Endothelial cell of umbilical vein (primary cell): ENCODE measurements around the gene FARP2. TPM values are rescaled to one million over a fixed set of nuclear protein-coding genes. Genes with fewer than 3 reads are reported as not detected.
A peak's percentile ranks its signal among the peaks of the same experiment; 100 is the strongest.

Experiments used
- BruUV-seq: library from RNA; stranded (reverse); fragments of 400-500 nt; replicated peaks from 2 replicates; lab custom pipeline; 2021; lab: Mats Ljungman, UMichigan
- CTCF ChIA-PET: fragments of 300-600, 350-600 bp; sonication (Branson Sonifier 250); formaldehyde crosslinking; loops from one replicate; lab custom pipeline; 2021; ENCODE audit warnings: antibody characterized with exemption, inconsistent platforms; lab: Charles Lee
- POLR2A ChIA-PET: fragments of 300-600, 350-600 bp; sonication (Branson Sonifier 250); formaldehyde crosslinking; loops from one replicate; lab custom pipeline; 2021; ENCODE audit warnings: antibody characterized with exemption, inconsistent platforms; lab: Charles Lee
- DNase-seq: peaks from one replicate; pipeline ENCODE4 v3.0.0-alpha.2; 2011; ENCODE audit warnings: low read depth, low spot score
- FAIRE-seq: peaks from 2 replicates; lab custom pipeline; 2011; peaks lifted over from hg19 to GRCh38; lab: Jason Lieb, UNC
- H2AFZ ChIP-seq: 2 replicates; pipeline ENCODE4 v1.6.0; 2012; ENCODE audit warnings: low read depth, low read length, control low read depth, inconsistent platforms
- H3K27ac ChIP-seq: 2 replicates; pipeline ENCODE4 v1.5.1; 2011; ENCODE audit warnings: low read depth, mild to moderate bottlenecking, control low read depth, low read length, moderate library complexity; ENCODE audit not compliant: insufficient read depth
- H3K27me3 ChIP-seq, 2 experiments: 2 replicates each; pipeline versions ENCODE4 v1.6.0 to v1.6.1; 2011; ENCODE audit warnings: low read length in 2 of 2, mixed read lengths in 1 of 2; ENCODE audit not compliant: control insufficient read depth in 2 of 2, insufficient read depth in 2 of 2
- H3K36me3 ChIP-seq, 2 experiments: 2 replicates in 1 of 2; 3 replicates in 1 of 2; pipeline ENCODE4 v1.5.1; 2011; ENCODE audit warnings: low read length in 2 of 2, mild to moderate bottlenecking in 1 of 2, moderate library complexity in 1 of 2; ENCODE audit not compliant: control insufficient read depth in 2 of 2, insufficient read depth in 2 of 2; ENCODE audit errors: extremely low read depth in 1 of 2
- H3K4me1 ChIP-seq: 3 replicates; pipeline ENCODE4 v1.5.1; 2011; ENCODE audit warnings: mild to moderate bottlenecking, low read length; ENCODE audit not compliant: control insufficient read depth, insufficient read depth; ENCODE audit errors: extremely low read depth
- H3K4me2 ChIP-seq: 2 replicates; pipeline ENCODE4 v1.6.1; 2011; ENCODE audit warnings: low read length, control low read depth, mixed read lengths; ENCODE audit not compliant: insufficient read depth
- H3K4me3 ChIP-seq, 3 experiments: fragments of 200-600 bp in 1 of 3; sonication (generic), shearing (Covaris generic) in 1 of 3; replicated peaks in 1 of 3; 2 replicates each; pipeline ENCODE4 v1.5.1; 2011 to 2016; ENCODE audit warnings: control low read depth in 3 of 3, low read length in 3 of 3, mild to moderate bottlenecking in 2 of 3, inconsistent platforms in 1 of 3, low read depth in 1 of 3, moderate library complexity in 1 of 3; ENCODE audit not compliant: insufficient read depth in 1 of 3
- H3K79me2 ChIP-seq: 2 replicates; pipeline ENCODE4 v1.6.0; 2012; ENCODE audit warnings: low read length, inconsistent platforms; ENCODE audit not compliant: control insufficient read depth, insufficient read depth
- H3K9ac ChIP-seq: replicated peaks from 2 replicates; pipeline ENCODE3; 2011; ENCODE audit warnings: low read length, control low read depth; ENCODE audit not compliant: insufficient read depth; ENCODE audit errors: extremely low read depth
- H3K9me1 ChIP-seq: replicated peaks from 3 replicates; pipeline ENCODE4 v1.6.0; 2011; ENCODE audit warnings: mild to moderate bottlenecking, low read length; ENCODE audit not compliant: control insufficient read depth, insufficient read depth; ENCODE audit errors: extremely low read depth
- H3K9me3 ChIP-seq: replicated peaks from 2 replicates; pipeline ENCODE4 v1.5.1; 2012; ENCODE audit warnings: low read length, inconsistent platforms; ENCODE audit not compliant: control insufficient read depth, insufficient read depth
- H4K20me1 ChIP-seq: replicated peaks from 2 replicates; pipeline ENCODE3; 2011; ENCODE audit warnings: mild to moderate bottlenecking, low read length; ENCODE audit not compliant: control insufficient read depth, insufficient read depth; ENCODE audit errors: extremely low read depth
- EZH2 ChIP-seq: IDR thresholded peaks from 2 replicates; pipeline ENCODE4 v1.6.1; 2012; ENCODE audit warnings: borderline replicate concordance, low read depth, mild to moderate bottlenecking, moderate library complexity, low read length, inconsistent platforms; ENCODE audit not compliant: severe bottlenecking
- FOS ChIP-seq: IDR thresholded peaks from 2 replicates; pipeline ENCODE4 v1.6.1; 2011; ENCODE audit warnings: mild to moderate bottlenecking, low read length, moderate library complexity, borderline replicate concordance; ENCODE audit not compliant: insufficient read depth
- GATA2 ChIP-seq: IDR thresholded peaks from 2 replicates; pipeline ENCODE4 v1.7.0; 2011; ENCODE audit warnings: low read depth, mild to moderate bottlenecking, moderate library complexity, mixed read lengths, low read length; ENCODE audit not compliant: insufficient read length, insufficient read depth
- JUN ChIP-seq: IDR thresholded peaks from 2 replicates; pipeline ENCODE4 v1.6.1; 2011; ENCODE audit warnings: borderline replicate concordance, low read depth; ENCODE audit not compliant: insufficient read length, insufficient read depth
- MAX ChIP-seq: IDR thresholded peaks from 2 replicates; pipeline ENCODE4 v1.6.1; 2011; ENCODE audit not compliant: insufficient read depth, insufficient read length
- MYC ChIP-seq: IDR thresholded peaks from one replicate; pipeline ENCODE4 v1.6.1; 2011; ENCODE audit warnings: mild to moderate bottlenecking, low read depth, low read length
- POLR2A ChIP-seq: IDR thresholded peaks from 2 replicates; pipeline ENCODE4 v1.6.1; 2012; ENCODE audit warnings: low read depth, mild to moderate bottlenecking, control low read depth, low read length
- POLR2AphosphoS5 ChIP-seq: IDR thresholded peaks from 2 replicates; pipeline ENCODE4 v1.6.1; 2012; ENCODE audit warnings: low read depth, mild to moderate bottlenecking, control low read depth, low read length, moderate library complexity; ENCODE audit not compliant: insufficient read depth
- dilution Hi-C: fragments of 300-500 bp; cut with MboI; formaldehyde crosslinking; loops from one replicate; pipeline ENCODE4 v1.15.0; 2019; ENCODE audit warnings: low sequenced_read_pairs; ENCODE audit not compliant: extremely low pct_ligation_motif_present
- intact Hi-C: fragments of 100-400 bp; cut with micrococcal nuclease; formaldehyde crosslinking; loops from one replicate; pipeline ENCODE4 v1.10.0; 2022
- polyA plus RNA-seq, 4 experiments: library from polyadenylated mRNA; depleted of rRNA in 3 of 4; stranded (reverse) in 3 of 4; unstranded in 1 of 4; fragments of >200 nt; gene quantifications; 2 replicates each; pipeline versions ENCODE4 v1.2.1 to v1.2.3, GENCODE V29; 2011 to 2012; ENCODE audit warnings: missing spikeins in 1 of 4
- total RNA-seq: library from RNA; stranded (reverse); gene quantifications from 2 replicates; pipeline ENCODE4 v1.2.3, GENCODE V29; 2021
- TF ChIP-seq, protein P1 (sequence below), 2 donors: IDR thresholded peaks; 1 replicate in 1 of 2; 2 replicates in 1 of 2; pipeline ENCODE4 v1.5.1; 2011; ENCODE audit warnings: low read length in 2 of 2, mild to moderate bottlenecking in 2 of 2, moderate library complexity in 2 of 2, control low read depth in 1 of 2, inconsistent platforms in 1 of 2, low read depth in 1 of 2; ENCODE audit not compliant: insufficient read depth in 1 of 2; ENCODE audit errors: extremely low read depth in 1 of 2

Gene FARP2
- total and polyA plus RNA-seq, 2 donors (not counting 3 experiments of a cell fraction or from before 2014, with no cell fraction given), result 15.3 to 45.3 TPM

- ChIA-PET CTCF (no interaction called here), POLR2A (interaction anchor here (0.5 kb wide), 1 partner anchor 21 kb away, joined by 3 read pairs; no protein-coding TSS in a partner anchor)
- BruUV-seq, result no TSS peak
- Histone ChIP-seq H3K79me2 (peaks cover 97% of the 10 kb centered on the region), H3K4me2 (peak overlapping the region; percentile 74), H4K20me1 (peaks cover 13% of the 10 kb centered on the region), H3K9me1 (no peaks in the 10 kb centered on the region), H3K9ac (no peak overlapping the region), H3K4me1 (peaks cover 50% of the 10 kb centered on the region), H2AFZ (no peak overlapping the region), H3K27me3 (no peaks in the 10 kb centered on the region), H3K36me3 (peaks cover 9 to 10% of the 10 kb centered on the region in 2 experiments), H3K27ac (no peak overlapping the region), H3K4me3 (peak overlapping the region in 1 of 3 experiments; percentile 4), H3K9me3 (no peaks in the 10 kb centered on the region)
- DNase-seq (peak; percentile 23), FAIRE-seq (no peak)
- dilution Hi-C loops, result no loop called here
- no peak for TF ChIP-seq EZH2
- no peak for TF ChIP-seq MAX
- TF ChIP-seq, protein P1, sequence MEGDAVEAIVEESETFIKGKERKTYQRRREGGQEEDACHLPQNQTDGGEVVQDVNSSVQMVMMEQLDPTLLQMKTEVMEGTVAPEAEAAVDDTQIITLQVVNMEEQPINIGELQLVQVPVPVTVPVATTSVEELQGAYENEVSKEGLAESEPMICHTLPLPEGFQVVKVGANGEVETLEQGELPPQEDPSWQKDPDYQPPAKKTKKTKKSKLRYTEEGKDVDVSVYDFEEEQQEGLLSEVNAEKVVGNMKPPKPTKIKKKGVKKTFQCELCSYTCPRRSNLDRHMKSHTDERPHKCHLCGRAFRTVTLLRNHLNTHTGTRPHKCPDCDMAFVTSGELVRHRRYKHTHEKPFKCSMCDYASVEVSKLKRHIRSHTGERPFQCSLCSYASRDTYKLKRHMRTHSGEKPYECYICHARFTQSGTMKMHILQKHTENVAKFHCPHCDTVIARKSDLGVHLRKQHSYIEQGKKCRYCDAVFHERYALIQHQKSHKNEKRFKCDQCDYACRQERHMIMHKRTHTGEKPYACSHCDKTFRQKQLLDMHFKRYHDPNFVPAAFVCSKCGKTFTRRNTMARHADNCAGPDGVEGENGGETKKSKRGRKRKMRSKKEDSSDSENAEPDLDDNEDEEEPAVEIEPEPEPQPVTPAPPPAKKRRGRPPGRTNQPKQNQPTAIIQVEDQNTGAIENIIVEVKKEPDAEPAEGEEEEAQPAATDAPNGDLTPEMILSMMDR (IDR thresholded peaks at IDR 0.05; ENCODE audit: extremely low read depth in 1 of 2, insufficient read depth in 1 of 2, low read depth in 1 of 2, low read length in 2 of 2), result no peak
- no peak for TF ChIP-seq JUN
- intact Hi-C loops, result no loop called here
These were observed 34.2 kb upstream of the FARP2 start for GRCh38 chr2:241321886-241322285.

- Histone ChIP-seq H2AFZ (no peak overlapping the region), H3K27me3 (no peaks in the 10 kb centered on the region), H3K4me2 (no peak overlapping the region), H3K4me1 (peaks cover 33% of the 10 kb centered on the region), H3K9me3 (no peaks in the 10 kb centered on the region), H4K20me1 (peaks cover 11% of the 10 kb centered on the region), H3K79me2 (peaks cover 90% of the 10 kb centered on the region), H3K4me3 (no peak overlapping the region), H3K9me1 (no peaks in the 10 kb centered on the region), H3K27ac (no peak overlapping the region), H3K9ac (no peak overlapping the region), H3K36me3 (peaks cover 15 to 17% of the 10 kb centered on the region in 2 experiments)
- intact Hi-C loops, result no loop called here
- ChIA-PET POLR2A (no interaction called here), CTCF (interaction anchor here (0.6 kb wide), 1 partner anchor 63 kb away, joined by 3 read pairs; no protein-coding TSS in a partner anchor)
- dilution Hi-C loops, result no loop called here
- no peak for TF ChIP-seq EZH2
- TF ChIP-seq MYC, result no peak
- no peak for TF ChIP-seq POLR2A
- TF ChIP-seq POLR2AphosphoS5, result no peak
- TF ChIP-seq, protein P1 (IDR thresholded peaks at IDR 0.05; ENCODE audit: extremely low read depth in 1 of 2, insufficient read depth in 1 of 2, low read depth in 1 of 2, low read length in 2 of 2), result no peak
- TF ChIP-seq MAX, result no peak
- no peak for TF ChIP-seq FOS
- TF ChIP-seq GATA2, result no peak
- no peak for TF ChIP-seq JUN
- BruUV-seq, result no TSS peak
- DNase-seq (no peak), FAIRE-seq (no peak)
These were observed 32.3 kb upstream of the FARP2 start for GRCh38 chr2:241323778-241324177.
